Measurements from ENCODE around the gene MSANTD1.

Gene MSANTD1

DNA sequence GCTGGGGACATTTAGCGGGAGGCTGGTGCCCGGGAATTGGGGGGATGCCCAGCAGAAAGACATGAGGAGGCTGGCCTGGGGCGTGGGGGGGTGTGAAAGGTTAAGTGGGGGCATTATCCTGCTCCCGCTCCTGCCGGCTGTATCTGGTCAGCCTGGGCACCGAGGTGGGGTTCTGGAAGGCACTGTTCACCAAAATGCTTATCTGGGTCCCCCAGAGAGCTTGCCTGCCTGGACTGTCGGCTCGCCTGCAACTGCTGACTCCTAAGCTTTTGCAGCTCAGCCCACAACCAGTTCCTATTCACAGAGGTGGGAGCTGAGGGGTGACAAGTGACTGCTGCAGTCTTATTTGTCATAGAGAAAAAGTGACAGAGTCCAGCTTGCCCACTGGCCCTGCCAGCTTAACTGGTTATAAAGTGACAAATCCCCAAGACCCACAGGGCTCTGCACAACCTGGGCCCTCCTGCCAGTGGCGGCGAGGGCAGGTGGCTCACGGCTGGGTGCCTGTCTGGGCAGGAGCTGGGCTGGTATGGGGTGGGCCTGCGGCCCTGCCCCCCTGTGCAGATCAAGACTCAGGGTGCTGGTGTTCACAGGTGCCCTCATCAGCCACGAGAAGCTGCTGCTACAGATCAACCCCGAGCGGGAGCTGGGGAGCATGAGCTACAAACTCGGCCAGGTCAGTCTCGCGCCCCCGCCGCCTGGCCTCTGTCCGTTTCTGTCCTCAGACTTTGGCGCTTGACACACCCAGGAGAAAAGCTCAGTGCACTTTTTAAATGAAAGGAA lies 23.7 kb upstream of the MSANTD1 start:
- TF ChIP-seq, protein P1, sequence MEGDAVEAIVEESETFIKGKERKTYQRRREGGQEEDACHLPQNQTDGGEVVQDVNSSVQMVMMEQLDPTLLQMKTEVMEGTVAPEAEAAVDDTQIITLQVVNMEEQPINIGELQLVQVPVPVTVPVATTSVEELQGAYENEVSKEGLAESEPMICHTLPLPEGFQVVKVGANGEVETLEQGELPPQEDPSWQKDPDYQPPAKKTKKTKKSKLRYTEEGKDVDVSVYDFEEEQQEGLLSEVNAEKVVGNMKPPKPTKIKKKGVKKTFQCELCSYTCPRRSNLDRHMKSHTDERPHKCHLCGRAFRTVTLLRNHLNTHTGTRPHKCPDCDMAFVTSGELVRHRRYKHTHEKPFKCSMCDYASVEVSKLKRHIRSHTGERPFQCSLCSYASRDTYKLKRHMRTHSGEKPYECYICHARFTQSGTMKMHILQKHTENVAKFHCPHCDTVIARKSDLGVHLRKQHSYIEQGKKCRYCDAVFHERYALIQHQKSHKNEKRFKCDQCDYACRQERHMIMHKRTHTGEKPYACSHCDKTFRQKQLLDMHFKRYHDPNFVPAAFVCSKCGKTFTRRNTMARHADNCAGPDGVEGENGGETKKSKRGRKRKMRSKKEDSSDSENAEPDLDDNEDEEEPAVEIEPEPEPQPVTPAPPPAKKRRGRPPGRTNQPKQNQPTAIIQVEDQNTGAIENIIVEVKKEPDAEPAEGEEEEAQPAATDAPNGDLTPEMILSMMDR (IDR thresholded peaks at IDR 0.05), result no peak

DNA sequence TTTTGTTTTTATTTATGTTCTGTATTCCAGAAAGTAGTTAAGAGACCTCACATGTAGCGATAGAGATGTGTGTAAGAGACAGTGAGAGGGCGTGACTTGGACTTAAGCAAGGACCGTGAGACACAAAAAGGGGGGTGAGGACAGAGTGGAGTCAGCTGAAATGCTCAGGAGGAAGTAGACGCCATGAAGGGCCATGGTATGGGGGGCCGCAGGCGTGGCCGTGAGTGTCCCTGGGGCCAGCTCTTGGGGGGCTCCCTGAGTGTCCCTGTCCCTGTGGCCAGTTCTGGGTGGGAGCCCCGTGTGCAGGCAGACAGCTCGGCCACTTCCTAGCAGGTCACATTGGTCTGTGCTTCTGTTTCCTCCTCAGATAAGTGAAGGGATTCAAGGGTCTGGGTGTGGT lies 23.0 kb upstream of the MSANTD1 start:
- TF ChIP-seq, protein P1 (IDR thresholded peaks at IDR 0.05), result no peak

DNA sequence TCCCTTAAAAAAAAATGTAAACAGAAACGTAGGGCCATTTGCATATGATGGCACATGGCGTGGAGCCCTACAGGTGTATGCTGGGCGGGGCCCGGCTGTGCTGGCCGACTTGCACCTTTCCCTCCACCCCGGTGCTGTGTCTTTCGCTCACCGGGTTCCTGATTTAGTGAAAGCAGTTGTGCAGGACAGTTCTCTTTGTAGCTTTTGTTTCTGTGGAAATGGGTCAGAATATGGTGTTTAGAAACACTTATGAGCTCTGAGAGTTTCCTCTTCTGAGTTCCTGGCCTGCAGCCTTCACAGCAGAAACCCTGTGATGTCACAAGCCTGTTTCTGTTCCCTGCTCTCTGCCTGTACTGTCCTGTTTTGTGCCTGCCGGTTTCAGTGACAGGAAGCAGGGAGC lies 22.5 kb upstream of the MSANTD1 start:
- TF ChIP-seq, protein P1 (IDR thresholded peaks at IDR 0.05), result no peak

DNA sequence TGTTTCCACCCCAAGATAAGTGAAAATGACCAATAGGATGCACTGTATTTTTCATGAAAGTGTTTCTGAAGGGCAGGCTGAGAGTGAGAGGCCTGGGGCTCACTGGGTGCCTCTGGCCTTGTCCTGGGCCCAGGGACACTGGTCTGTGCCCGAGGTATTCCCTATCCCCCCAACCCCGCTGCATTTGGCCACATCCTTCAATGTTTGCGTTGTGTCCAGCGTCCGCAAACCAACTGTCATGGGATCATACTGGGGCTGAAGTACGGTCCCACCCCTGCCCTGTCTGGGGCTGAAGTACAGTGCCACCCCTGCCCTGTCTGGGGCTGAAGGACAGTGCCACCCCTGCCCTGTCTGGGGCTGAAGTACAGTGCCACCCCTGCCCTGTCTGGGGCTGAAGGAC lies 22.0 kb upstream of the MSANTD1 start:
- TF ChIP-seq, protein P1 (IDR thresholded peaks at IDR 0.05), result no peak

DNA sequence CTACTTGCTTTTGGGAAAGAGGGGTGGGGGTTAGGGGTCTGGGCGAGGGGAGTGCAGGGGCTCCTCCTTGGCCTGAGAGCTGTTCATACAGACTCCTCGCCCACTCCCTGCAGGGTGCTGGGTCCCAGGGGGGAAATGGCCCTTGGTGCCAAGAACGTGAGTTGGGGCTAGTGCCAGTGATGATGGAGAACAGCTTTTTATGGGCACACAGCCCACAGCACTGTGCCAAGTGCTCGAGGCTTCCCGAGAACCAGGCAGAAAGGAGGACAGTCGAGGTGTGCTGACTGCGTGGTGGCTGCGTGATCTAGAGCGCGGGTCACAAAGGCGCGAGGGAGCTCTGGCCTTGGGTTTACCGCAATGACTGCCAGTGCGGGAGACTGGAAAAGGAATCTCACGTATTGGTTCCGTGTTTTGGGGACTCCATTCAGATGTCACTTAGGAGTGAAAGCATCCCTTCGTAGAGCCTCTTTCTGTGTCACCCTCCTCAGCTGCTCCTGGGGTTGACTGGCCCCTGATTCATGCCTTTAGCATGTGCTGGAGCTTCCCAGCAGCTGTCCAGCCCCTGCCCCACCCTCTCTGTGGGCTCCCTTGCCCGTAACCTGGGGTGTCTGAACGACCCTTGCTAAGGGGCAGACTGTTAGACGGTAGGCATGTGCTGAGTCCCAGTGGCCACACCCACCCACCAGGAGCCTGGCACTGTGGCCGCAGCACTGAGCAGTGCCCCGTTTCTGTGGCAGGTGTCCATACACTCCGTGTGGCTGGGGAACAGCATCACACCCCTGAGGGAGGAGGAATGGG lies 20.9 kb upstream of the MSANTD1 start:
- TF ChIP-seq, protein P1 (IDR thresholded peaks at IDR 0.05), result no peak

DNA sequence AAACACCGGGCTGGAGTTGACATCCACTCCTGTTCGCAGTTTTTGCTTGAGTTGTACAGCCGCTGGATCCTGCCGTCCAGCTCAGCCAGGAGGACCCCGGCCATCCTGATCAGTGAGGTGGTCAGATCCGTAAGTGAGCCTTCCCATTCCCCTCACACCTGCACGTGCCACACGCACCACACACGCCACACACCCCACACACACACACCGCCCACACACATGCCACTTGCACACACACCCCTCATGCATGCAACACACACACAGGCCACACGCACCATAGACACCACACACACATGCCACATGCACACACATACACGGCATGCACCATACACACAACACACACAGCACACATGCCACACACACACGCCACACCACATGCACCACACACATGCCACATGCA lies 20.1 kb upstream of the MSANTD1 start:
- TF ChIP-seq, protein P1 (IDR thresholded peaks at IDR 0.05), result no peak

DNA sequence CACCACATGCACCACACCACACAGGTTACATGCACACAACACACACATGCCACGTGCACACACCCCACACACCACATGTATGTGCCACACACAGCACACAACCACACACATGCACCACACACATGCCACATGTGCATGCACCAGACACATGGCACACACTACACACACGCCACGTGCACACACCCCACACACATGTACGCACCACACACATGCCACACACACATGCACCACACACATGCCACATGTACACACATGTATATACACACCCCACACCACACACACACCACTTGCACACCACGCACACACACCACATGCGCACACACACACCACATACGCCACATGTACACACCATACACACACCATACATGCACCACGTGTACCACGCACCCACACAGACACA lies 19.6 kb upstream of the MSANTD1 start:
- TF ChIP-seq, protein P1 (IDR thresholded peaks at IDR 0.05), result no peak

All from LNCAP (cell line).